ENCODE data around the gene OST4. TPM values are rescaled to one million over a fixed set of nuclear protein-coding genes. Genes with fewer than 3 reads are reported as not detected.
"Not testable (repeated sequence)": the region's sequence is repeated elsewhere in the genome, so short reads cannot be mapped to it uniquely, and the experiment has no call there.

The OST4 gene
- total and polyA plus RNA-seq, 4 donors = 219 to 750 (median 396) TPM

DNA sequence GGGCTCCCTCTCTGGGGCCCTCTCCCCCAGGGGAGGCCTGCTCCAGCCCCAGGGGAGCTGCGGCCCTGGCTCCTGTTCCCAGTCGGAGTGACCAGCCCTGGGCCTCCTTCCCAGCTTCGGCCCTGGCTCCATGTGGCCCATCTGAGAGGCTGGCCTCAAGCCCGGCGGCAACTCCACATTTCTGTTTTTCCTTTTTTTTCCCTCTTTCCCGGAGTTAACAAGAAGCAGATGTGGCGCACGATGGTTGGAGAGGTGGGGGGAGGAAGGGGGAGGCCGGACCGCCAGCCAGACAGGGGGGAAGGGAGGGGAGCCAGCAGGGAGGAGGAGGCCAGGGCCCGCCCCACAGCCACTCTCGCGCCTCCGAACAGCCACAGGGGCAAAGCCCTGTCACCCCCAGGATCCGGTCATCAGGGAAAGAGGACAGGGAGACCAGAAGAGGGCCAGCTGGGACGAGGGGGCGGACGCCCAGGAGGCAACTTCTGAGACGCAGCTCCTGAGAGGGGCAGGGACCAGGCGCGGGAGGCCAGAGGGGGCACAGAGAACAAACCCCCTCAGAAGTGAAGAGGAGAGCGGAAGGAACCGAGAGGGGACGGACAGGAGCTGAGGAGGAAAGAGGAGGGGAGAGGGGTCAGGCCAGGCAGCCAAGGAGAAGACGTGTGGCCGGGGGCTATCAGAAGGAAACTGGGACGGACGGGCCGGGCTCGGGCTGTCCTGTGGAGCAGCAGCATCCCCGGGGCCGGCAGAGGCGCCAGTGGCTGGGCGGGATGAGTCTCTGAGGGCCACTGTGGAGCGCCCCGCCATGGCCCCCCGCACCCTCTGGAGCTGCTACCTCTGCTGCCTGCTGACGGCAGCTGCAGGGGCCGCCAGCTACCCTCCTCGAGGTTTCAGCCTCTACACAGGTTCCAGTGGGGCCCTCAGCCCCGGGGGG lies 7.1 kb upstream of the OST4 start, which contains the start of gene EMILIN1:
TSS of gene EMILIN1 (plus strand) at position 349 of the 928 bp plus-strand sequence. CDS start at position 800, 451 bp downstream.
- ATAC-seq (ENCODE audit: low FRiP score) (peak; percentile 91), DNase-seq (peak; percentile 95 to 96)
- H3K27ac ChIP-seq (ENCODE audit: low read depth in 1 of 2, low read length in 2 of 2) = peak within 1 kb of the TSS; percentile 3 to 80
- 3 to 4% methylated on average over 40 to 41 of the region's 41 CpGs for WGBS, 2 donors
- no peaks in the 10 kb centered on the region for H3K9me3 ChIP-seq (ENCODE audit: control insufficient read depth, low read length)
- intact Hi-C loops (cut with DNase I) = loop anchor here (2.0 to 5.0 kb wide), 2 partner anchors 28 to 36 kb away; partner anchors contain the start of gene AGBL5 (in 1 of the 2)
- H3K36me3 ChIP-seq (ENCODE audit: control insufficient read depth in 1 of 2, insufficient read depth in 2 of 2, low read length in 1 of 2) = peaks cover 0 to 2% of the 10 kb centered on the region in 2 donors
- no peaks in the 10 kb centered on the region for H3K4me1 ChIP-seq (ENCODE audit: control insufficient read depth in 1 of 2, insufficient read depth in 2 of 2, low read length in 2 of 2)
- no peaks in the 10 kb centered on the region for H3K27me3 ChIP-seq (ENCODE audit: control insufficient read depth in 1 of 2, insufficient read depth in 2 of 2, low read length in 1 of 2)
- H3K4me3 ChIP-seq (ENCODE audit: low read length in 2 of 2) = peak within 1 kb of the TSS; percentile 28 to 77

DNA sequence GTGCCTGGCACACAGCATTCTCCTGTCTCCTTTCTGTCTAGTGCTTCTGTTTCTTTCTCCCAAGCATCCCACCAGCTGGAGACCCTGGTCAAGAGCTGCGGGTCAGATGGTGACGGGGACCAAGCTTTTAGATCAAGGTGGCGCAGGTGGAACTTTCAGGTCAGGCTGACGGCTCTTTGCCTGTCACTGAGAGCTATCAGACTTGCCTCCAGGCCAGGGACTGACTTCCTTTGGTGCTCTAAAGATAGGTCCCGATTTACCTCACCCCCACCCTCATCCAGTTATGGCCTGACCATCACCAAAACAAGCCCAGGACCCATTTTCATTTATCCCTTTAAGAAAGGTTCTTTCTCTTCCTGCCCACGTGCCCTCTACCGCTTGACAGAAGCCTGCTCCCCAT lies 5.8 kb upstream of the OST4 start:
- Histone ChIP-seq H3K36me3 (ENCODE audit: control insufficient read depth in 1 of 2, insufficient read depth in 2 of 2, low read length in 1 of 2) (peaks cover 0 to under 1% of the 10 kb centered on the region in 2 donors), H3K9me3 (ENCODE audit: control insufficient read depth, low read length) (no peaks in the 10 kb centered on the region), H3K27ac (ENCODE audit: low read depth in 1 of 2, low read length in 2 of 2) (no peak overlapping the region), H3K27me3 (ENCODE audit: control insufficient read depth in 1 of 2, insufficient read depth in 2 of 2, low read length in 1 of 2) (no peaks in the 10 kb centered on the region), H3K4me3 (ENCODE audit: low read length in 2 of 2) (no peak overlapping the region), H3K4me1 (ENCODE audit: control insufficient read depth in 1 of 2, insufficient read depth in 2 of 2, low read length in 2 of 2) (no peaks in the 10 kb centered on the region)
- 58 to 63% methylated on average over 7 of the region's 7 CpGs for WGBS, 2 donors
- ATAC-seq (ENCODE audit: low FRiP score) (no peak), DNase-seq (no peak)
- intact Hi-C loops (cut with DNase I) = loop anchor here in 1 of 2 donors (5.0 kb wide), 1 partner anchor 35 kb away; no protein-coding TSS in a partner anchor

- H3K36me3 ChIP-seq (ENCODE audit: control insufficient read depth in 1 of 2, insufficient read depth in 2 of 2, low read length in 1 of 2) = no peaks in the 10 kb centered on the region
- no peaks in the 10 kb centered on the region for H3K27me3 ChIP-seq (ENCODE audit: control insufficient read depth in 1 of 2, insufficient read depth in 2 of 2, low read length in 1 of 2)
- no peak overlapping the region for H3K4me3 ChIP-seq (ENCODE audit: low read length in 2 of 2)
- H3K9me3 ChIP-seq (ENCODE audit: control insufficient read depth, low read length) = no peaks in the 10 kb centered on the region
- ATAC-seq (ENCODE audit: low FRiP score) = no peak
- no peaks in the 10 kb centered on the region for H3K4me1 ChIP-seq (ENCODE audit: control insufficient read depth in 1 of 2, insufficient read depth in 2 of 2, low read length in 2 of 2)
- 83 to 85% methylated on average over 4 of the region's 4 CpGs for WGBS, 2 donors
- no peak overlapping the region for H3K27ac ChIP-seq (ENCODE audit: low read depth in 1 of 2, low read length in 2 of 2)
- no peak for DNase-seq
- intact Hi-C loops (cut with DNase I) = loop anchor here in 1 of 2 donors (5.0 kb wide), 1 partner anchor 34 kb away; no protein-coding TSS in a partner anchor
These were observed 4.9 kb upstream of the OST4 start for GRCh38 chr2:27076323-27076722.

GRCh38 chr2:27075566-27075871 lies 4.1 kb upstream of the OST4 start:
- not testable (repeated sequence) for H3K9me3 ChIP-seq (ENCODE audit: control insufficient read depth, low read length); H3K4me3 ChIP-seq (ENCODE audit: low read length in 2 of 2); DNase-seq; ATAC-seq (ENCODE audit: low FRiP score); H3K36me3 ChIP-seq (ENCODE audit: control insufficient read depth in 1 of 2, insufficient read depth in 2 of 2, low read length in 1 of 2); H3K27ac ChIP-seq (ENCODE audit: low read depth in 1 of 2, low read length in 2 of 2); H3K27me3 ChIP-seq (ENCODE audit: control insufficient read depth in 1 of 2, insufficient read depth in 2 of 2, low read length in 1 of 2); H3K4me1 ChIP-seq (ENCODE audit: control insufficient read depth in 1 of 2, insufficient read depth in 2 of 2, low read length in 2 of 2)
- 83 to 86% methylated on average over 6 of the region's 6 CpGs for WGBS, 2 donors
- intact Hi-C loops (cut with DNase I) = loop anchor here in 1 of 2 donors (5.0 kb wide), 1 partner anchor 33 kb away; no protein-coding TSS in a partner anchor

- no peaks in the 10 kb centered on the region for H3K9me3 ChIP-seq (ENCODE audit: control insufficient read depth, low read length)
- H3K27me3 ChIP-seq (ENCODE audit: control insufficient read depth in 1 of 2, insufficient read depth in 2 of 2, low read length in 1 of 2) = no peaks in the 10 kb centered on the region
- intact Hi-C loops (cut with DNase I) = loop anchor here in 1 of 2 donors (5.0 kb wide), 1 partner anchor 33 kb away; no protein-coding TSS in a partner anchor
- 38 to 54% methylated on average over 4 of the region's 4 CpGs for WGBS, 2 donors
- DNase-seq = peak in 1 of 2 donors; percentile 76
- H3K27ac ChIP-seq (ENCODE audit: low read depth in 1 of 2, low read length in 2 of 2) = peak overlapping the region in 1 of 2 donors; percentile 19
- no peaks in the 10 kb centered on the region for H3K36me3 ChIP-seq (ENCODE audit: control insufficient read depth in 1 of 2, insufficient read depth in 2 of 2, low read length in 1 of 2)
- H3K4me1 ChIP-seq (ENCODE audit: control insufficient read depth in 1 of 2, insufficient read depth in 2 of 2, low read length in 2 of 2) = no peaks in the 10 kb centered on the region
- H3K4me3 ChIP-seq (ENCODE audit: low read length in 2 of 2) = no peak overlapping the region
- no peak for ATAC-seq (ENCODE audit: low FRiP score)
These were observed 3.5 kb upstream of the OST4 start for GRCh38 chr2:27074738-27075565.

DNA sequence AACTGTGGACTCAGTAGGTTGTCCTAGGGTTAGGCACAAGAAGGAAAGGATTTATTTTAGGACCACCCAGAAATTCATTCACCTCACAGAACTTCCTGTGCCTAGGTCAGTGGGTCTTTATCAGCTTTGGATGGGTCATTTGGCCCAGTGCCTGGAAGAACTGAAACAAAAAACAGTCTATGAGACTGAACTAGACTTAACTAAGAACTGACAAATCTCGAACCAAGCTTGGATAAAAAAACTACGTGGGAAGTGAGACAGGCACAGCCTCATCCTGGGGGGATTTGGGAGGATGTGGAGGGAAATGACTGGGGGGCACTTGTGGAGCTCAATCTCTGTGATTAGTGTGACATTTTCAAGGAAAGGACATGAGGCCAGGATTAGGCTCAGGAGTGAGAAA lies 2.3 kb upstream of the OST4 start:
- no peak for ATAC-seq (ENCODE audit: low FRiP score)
- Histone ChIP-seq H3K27ac (ENCODE audit: low read depth in 1 of 2, low read length in 2 of 2) (peak overlapping the region in 1 of 2 donors; percentile 49), H3K4me1 (ENCODE audit: control insufficient read depth in 1 of 2, insufficient read depth in 2 of 2, low read length in 2 of 2) (no peaks in the 10 kb centered on the region)

GRCh38 chr2:27072920-27073319 lies 1.5 kb upstream of the OST4 start:
- 25 to 26% methylated on average over 5 of the region's 5 CpGs for WGBS, 2 donors
- intact Hi-C loops (cut with DNase I) = no loop called here
- DNase-seq (peak in 1 of 2 donors; percentile 31), ATAC-seq (ENCODE audit: low FRiP score) (no peak)
- Histone ChIP-seq H3K27me3 (ENCODE audit: control insufficient read depth in 1 of 2, insufficient read depth in 2 of 2, low read length in 1 of 2) (no peaks in the 10 kb centered on the region), H3K27ac (ENCODE audit: low read depth in 1 of 2, low read length in 2 of 2) (peak overlapping the region; percentile 30 to 83), H3K4me1 (ENCODE audit: control insufficient read depth in 1 of 2, insufficient read depth in 2 of 2, low read length in 2 of 2) (no peaks in the 10 kb centered on the region), H3K9me3 (ENCODE audit: control insufficient read depth, low read length) (no peaks in the 10 kb centered on the region), H3K36me3 (ENCODE audit: control insufficient read depth in 1 of 2, insufficient read depth in 2 of 2, low read length in 1 of 2) (no peaks in the 10 kb centered on the region), H3K4me3 (ENCODE audit: low read length in 2 of 2) (no peak overlapping the region)

More for the DNA sequence above, 2.3 kb upstream of the OST4 start:
- Histone ChIP-seq H3K4me3 (ENCODE audit: low read length in 2 of 2) (no peak overlapping the region), H3K27me3 (ENCODE audit: control insufficient read depth in 1 of 2, insufficient read depth in 2 of 2, low read length in 1 of 2) (no peaks in the 10 kb centered on the region), H3K9me3 (ENCODE audit: control insufficient read depth, low read length) (no peaks in the 10 kb centered on the region), H3K36me3 (ENCODE audit: control insufficient read depth in 1 of 2, insufficient read depth in 2 of 2, low read length in 1 of 2) (no peaks in the 10 kb centered on the region)
- intact Hi-C loops (cut with DNase I) = no loop called here
- DNase-seq = no peak
- WGBS, 2 donors = 5 to 10% methylated on average over 2 of the region's 2 CpGs

Data from aorta (tissue), 5 donors.